ENCODE data around the gene CYB561D2.

CYB561D2 gene

DNA sequence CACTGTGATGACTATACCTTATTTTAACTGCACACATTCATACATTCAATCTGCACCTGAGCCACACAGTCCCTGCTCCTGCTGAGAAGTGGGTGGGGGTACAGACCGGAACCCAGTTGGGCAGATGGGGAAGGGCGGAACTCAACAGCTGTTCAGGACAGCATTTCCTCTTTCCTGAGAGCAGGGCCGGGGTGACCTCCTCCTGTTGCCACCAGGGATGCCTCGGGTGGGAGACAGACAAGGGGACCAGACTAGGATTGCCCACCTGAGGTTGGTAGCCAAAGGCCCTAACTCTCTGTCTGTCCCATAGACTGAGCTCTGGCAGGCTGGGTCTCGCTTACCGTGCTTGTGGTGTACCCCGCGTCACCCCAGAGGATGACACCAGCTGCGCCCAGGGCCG, 32.0 kb upstream of the CYB561D2 start:
- peaks cover 22% of the 10 kb centered on the region for H3K4me1 ChIP-seq (ENCODE audit: control insufficient read depth, low read length)
- H3K27ac ChIP-seq (ENCODE audit: low read depth, low read length), result no peak overlapping the region
- H3F3A ChIP-seq (ENCODE audit: control insufficient read depth, insufficient read depth), result no peaks in the 10 kb centered on the region
- H4K20me1 ChIP-seq (ENCODE audit: control insufficient read depth, insufficient read depth, low read depth, low read length), result no peaks in the 10 kb centered on the region
- H3K9me3 ChIP-seq (ENCODE audit: control insufficient read depth, insufficient read depth, low read length), result no peaks in the 10 kb centered on the region
- no peaks in the 10 kb centered on the region for H3K27me3 ChIP-seq (ENCODE audit: control insufficient read depth, low read length)
- peaks cover 10% of the 10 kb centered on the region for H3K36me3 ChIP-seq (ENCODE audit: control insufficient read depth, low read length)
- TF ChIP-seq, protein P1, sequence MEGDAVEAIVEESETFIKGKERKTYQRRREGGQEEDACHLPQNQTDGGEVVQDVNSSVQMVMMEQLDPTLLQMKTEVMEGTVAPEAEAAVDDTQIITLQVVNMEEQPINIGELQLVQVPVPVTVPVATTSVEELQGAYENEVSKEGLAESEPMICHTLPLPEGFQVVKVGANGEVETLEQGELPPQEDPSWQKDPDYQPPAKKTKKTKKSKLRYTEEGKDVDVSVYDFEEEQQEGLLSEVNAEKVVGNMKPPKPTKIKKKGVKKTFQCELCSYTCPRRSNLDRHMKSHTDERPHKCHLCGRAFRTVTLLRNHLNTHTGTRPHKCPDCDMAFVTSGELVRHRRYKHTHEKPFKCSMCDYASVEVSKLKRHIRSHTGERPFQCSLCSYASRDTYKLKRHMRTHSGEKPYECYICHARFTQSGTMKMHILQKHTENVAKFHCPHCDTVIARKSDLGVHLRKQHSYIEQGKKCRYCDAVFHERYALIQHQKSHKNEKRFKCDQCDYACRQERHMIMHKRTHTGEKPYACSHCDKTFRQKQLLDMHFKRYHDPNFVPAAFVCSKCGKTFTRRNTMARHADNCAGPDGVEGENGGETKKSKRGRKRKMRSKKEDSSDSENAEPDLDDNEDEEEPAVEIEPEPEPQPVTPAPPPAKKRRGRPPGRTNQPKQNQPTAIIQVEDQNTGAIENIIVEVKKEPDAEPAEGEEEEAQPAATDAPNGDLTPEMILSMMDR (IDR thresholded peaks at IDR 0.05; ENCODE audit: low read depth, low read length, poor library complexity, severe bottlenecking), result no peak
- TF ChIP-seq EZH2phosphoT487 (IDR thresholded peaks at IDR 0.05; ENCODE audit: borderline replicate concordance, low read length), result no peak
- peaks cover 3% of the 10 kb centered on the region; the same call in 1 of the 2 replicates for H3K79me2 ChIP-seq (ENCODE audit: control insufficient read depth, low read length)
- no peak overlapping the region for H3K4me2 ChIP-seq (ENCODE audit: low read length)
- H3K4me3 ChIP-seq (ENCODE audit: low read length), result no peak overlapping the region
- H3K9me2 ChIP-seq (replicated peaks; ENCODE audit: control insufficient read depth, low read length), result no peaks in the 10 kb centered on the region

DNA sequence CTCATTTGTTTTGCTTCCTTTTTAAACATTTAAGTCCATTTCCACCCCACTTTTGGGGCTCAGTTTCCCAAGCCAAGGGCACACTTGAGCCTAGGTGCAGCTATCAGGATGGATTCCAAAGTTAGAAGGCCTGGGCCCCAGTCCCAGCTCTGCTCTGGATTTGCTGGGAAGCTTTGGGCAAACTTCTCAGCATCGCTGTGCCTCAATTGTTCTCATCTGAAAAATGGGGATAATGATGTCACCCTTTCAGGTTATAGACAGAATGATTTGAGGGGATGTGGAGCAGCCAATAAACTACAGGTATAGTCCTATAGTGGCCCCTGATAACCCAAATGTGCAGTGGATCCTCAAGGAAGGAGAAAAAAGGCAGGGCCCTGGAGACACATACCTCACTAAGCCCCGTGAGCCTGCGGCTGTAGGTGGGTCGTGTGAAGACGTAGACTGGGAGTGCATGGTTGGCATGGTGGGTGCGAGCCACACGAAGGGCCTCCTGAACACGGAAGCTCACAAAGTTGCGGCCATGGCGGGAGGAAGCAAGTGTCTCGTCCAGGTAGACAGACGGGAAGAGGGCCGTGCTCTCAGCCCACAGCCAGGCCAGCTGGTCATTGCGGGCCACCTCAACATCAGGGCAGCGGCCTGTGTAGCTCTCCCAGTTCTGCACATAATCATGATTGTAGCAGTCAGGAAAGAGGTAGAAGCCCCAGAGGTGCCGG, 31.3 kb upstream of the CYB561D2 start:
- Histone ChIP-seq H3K9me3 (ENCODE audit: control insufficient read depth, insufficient read depth, low read length) (no peaks in the 10 kb centered on the region), H3K4me1 (ENCODE audit: control insufficient read depth, low read length) (peaks cover 24% of the 10 kb centered on the region), H4K20me1 (ENCODE audit: control insufficient read depth, insufficient read depth, low read depth, low read length) (no peaks in the 10 kb centered on the region), H3K4me3 (ENCODE audit: low read length) (no peak overlapping the region), H3F3A (ENCODE audit: control insufficient read depth, insufficient read depth) (no peaks in the 10 kb centered on the region), H3K9me2 (replicated peaks; ENCODE audit: control insufficient read depth, low read length) (no peaks in the 10 kb centered on the region), H3K36me3 (ENCODE audit: control insufficient read depth, low read length) (peaks cover 14% of the 10 kb centered on the region), H3K27me3 (ENCODE audit: control insufficient read depth, low read length) (no peaks in the 10 kb centered on the region), H3K79me2 (ENCODE audit: control insufficient read depth, low read length) (peaks cover 3% of the 10 kb centered on the region; the same call in 1 of the 2 replicates), H3K27ac (ENCODE audit: low read depth, low read length) (no peak overlapping the region), H3K4me2 (ENCODE audit: low read length) (no peak overlapping the region)
- TF ChIP-seq, protein P1 (IDR thresholded peaks at IDR 0.05; ENCODE audit: low read depth, low read length, poor library complexity, severe bottlenecking), result no peak
- TF ChIP-seq EZH2phosphoT487 (IDR thresholded peaks at IDR 0.05; ENCODE audit: borderline replicate concordance, low read length), result no peak

DNA sequence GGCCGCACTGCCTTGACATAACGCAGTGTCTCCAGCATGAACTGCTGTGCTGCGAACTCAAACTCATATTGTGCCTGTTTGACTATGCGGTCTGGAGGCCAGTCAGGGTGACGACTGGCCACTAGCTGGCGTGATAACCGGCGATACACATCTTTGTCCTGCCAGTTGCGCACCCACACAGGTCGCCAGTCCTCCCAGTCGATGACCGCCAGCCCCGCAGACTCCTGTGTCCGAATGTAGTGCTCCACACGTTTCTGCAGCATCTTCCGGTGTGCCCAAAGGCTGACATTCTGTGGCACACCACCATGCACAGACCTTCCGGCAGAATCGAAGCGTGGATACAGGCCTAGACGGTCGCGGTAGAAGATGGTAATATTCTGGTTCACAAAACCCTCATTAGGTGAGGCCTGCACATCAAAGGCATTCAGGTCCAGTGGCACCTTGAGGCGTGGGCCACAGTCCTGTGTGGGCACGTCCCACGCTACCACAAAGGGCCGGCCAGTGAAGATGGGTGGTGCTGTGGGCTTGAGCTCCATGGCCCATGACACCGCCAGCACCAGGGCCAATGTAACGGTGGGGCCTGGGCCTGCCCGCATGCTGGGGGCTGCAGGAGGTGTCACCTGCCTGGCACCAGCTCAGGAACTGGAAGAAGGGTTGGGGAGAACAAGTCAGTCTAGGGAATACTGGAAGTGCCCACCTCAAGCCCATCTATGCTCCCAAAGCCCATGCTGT, 30.6 kb upstream of the CYB561D2 start:
- TF ChIP-seq, protein P1 (IDR thresholded peaks at IDR 0.05; ENCODE audit: low read depth, low read length, poor library complexity, severe bottlenecking), result no peak
- TF ChIP-seq EZH2phosphoT487 (IDR thresholded peaks at IDR 0.05; ENCODE audit: borderline replicate concordance, low read length), result no peak
- Histone ChIP-seq H3K4me1 (ENCODE audit: control insufficient read depth, low read length) (peaks cover 24% of the 10 kb centered on the region), H3F3A (ENCODE audit: control insufficient read depth, insufficient read depth) (no peaks in the 10 kb centered on the region; the same call in 1 of the 2 replicates), H3K27ac (ENCODE audit: low read depth, low read length) (no peak overlapping the region), H3K9me3 (ENCODE audit: control insufficient read depth, insufficient read depth, low read length) (no peaks in the 10 kb centered on the region), H4K20me1 (ENCODE audit: control insufficient read depth, insufficient read depth, low read depth, low read length) (no peaks in the 10 kb centered on the region), H3K9me2 (replicated peaks; ENCODE audit: control insufficient read depth, low read length) (no peaks in the 10 kb centered on the region), H3K4me2 (ENCODE audit: low read length) (peak overlapping the region; percentile 56), H3K27me3 (ENCODE audit: control insufficient read depth, low read length) (no peaks in the 10 kb centered on the region), H3K79me2 (ENCODE audit: control insufficient read depth, low read length) (peaks cover 3% of the 10 kb centered on the region; the same call in 1 of the 2 replicates), H3K4me3 (ENCODE audit: low read length) (peak overlapping the region; percentile 97), H3K36me3 (ENCODE audit: control insufficient read depth, low read length) (peaks cover 20% of the 10 kb centered on the region)
